Stimulated activated CD4-positive, alpha-beta T cell treated with anti-CD3 and anti-CD28 coated beads, Interleukin-12 subunit alpha, Interleukin-12 subunit beta, amount 100 ng/mL, for 4 hours (primary cell): Measurements from ENCODE around the gene PSMB2.

ENCODE experiments used
- DNase-seq: peaks from one replicate; pipeline ENCODE4 v3.0.0-alpha.2; 2020

Gene PSMB2

GRCh38 chr1:35570589-35571137 is 70.7 kb downstream of the PSMB2 start:
- DNase-seq, result no peak

DNA sequence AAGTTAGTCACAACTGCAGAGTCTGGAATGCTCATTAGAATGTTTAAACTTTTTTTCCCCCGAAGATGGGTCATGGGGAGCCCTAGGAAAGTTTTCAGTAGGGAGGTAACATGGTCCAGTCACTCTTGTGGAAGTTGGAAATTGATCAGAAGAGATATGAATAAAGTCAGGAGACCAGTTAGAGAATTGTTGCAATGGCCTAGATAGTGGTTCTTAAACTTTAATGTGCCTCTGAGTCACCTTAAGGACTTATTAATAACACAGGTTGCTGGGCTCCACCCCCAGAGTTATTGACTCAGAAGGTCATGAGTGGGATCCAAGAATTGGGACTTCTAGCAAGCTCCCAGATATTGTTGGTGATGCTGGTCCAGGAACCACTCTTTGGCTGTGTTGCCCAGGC is 71.4 kb downstream of the PSMB2 start:
- no peak for DNase-seq

DNA sequence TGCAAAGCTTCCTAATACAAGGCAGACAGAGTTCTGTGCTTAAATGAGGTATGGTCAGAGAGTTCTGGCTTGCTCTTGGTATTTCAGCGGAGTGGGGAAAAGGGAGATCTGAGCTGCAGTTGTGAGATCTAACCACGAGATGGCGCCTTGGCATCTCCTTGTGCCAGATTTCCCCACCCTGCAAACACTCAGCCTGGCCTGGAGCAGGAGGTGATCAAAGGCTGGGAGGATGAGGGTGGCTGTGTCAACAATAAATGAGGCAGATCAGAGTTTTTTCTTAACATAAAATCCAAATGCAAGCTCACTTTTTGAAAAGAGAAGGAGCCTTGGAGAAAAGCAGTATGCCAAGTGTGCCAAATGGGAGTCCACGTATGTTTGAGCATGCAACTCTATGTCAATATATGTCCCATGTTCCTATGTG is 72.3 kb downstream of the PSMB2 start:
- peak; percentile 55 for DNase-seq

DNA sequence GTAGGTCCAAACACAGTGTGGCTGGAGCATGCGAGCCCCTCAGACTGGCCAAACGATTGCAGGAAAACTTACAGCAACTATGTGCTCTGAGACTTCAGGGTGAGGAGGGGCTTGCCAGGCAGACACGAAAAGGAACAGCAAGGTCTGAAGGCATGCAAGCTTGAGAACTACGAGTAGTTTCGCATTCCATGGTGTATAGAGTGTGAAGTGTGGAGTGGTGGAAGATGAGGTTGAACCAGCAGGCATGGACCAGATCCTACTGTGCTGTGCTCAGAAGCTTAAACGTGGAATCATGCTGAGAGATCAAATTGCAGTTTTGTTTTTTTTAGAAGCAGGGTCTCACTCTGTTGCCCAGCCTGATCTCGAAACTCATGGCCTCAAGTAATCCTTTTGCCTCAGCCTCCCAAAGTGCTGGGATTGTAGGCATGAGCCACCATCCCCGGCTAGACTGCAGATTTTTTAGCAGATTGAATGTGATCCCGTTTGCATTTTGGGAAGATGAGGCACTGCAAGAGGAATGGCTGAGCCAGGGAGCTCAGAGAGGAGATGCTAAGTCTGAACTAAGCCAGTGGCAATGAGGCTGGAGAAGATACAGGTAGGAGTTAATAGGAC is 73.3 kb downstream of the PSMB2 start:
- DNase-seq, result no peak

GRCh38 chr1:35565742-35566133 is 75.6 kb downstream of the PSMB2 start:
- no peak for DNase-seq

DNA sequence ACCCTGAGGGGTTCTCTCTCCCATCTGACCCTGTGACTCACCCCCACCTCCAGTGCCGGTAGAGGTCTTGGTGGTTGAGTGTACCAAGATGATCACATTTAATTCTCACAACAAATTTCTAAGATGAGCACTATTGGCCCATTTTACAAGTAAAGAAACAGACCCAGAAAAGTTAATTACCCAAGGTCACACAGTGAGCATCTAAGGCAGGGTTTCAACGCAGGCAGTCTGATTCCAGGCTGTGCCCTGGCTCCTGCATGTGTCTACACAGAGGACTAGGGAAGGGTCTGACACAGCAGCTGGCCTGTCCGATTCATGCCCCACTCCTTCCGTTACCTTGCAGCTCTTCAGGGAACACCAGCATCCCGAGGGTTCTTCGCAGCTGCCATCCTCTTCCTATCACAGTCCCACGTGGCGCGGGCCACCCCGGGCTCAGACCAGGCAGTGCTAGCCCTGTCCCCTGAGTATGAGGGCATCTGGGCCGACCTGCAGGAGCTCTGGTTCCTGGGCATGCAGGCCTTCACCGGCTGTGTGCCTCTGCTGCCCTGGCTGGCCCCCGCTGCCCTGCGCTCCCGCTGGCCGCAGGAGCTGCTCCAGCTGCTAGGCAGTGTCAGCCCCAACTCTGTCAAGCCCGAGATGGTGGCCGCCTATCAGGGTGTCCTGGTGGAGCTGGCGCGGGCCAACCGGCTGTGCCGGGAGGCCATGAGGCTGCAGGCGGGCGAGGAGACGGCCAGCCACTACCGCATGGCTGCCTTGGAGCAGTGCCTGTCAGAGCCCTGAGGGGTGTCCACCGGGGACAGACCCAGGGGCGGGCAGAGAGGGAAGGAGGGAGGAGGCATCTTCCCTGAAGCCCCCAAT is 76.2 kb downstream of the PSMB2 start:
- DNase-seq, result no peak

DNA sequence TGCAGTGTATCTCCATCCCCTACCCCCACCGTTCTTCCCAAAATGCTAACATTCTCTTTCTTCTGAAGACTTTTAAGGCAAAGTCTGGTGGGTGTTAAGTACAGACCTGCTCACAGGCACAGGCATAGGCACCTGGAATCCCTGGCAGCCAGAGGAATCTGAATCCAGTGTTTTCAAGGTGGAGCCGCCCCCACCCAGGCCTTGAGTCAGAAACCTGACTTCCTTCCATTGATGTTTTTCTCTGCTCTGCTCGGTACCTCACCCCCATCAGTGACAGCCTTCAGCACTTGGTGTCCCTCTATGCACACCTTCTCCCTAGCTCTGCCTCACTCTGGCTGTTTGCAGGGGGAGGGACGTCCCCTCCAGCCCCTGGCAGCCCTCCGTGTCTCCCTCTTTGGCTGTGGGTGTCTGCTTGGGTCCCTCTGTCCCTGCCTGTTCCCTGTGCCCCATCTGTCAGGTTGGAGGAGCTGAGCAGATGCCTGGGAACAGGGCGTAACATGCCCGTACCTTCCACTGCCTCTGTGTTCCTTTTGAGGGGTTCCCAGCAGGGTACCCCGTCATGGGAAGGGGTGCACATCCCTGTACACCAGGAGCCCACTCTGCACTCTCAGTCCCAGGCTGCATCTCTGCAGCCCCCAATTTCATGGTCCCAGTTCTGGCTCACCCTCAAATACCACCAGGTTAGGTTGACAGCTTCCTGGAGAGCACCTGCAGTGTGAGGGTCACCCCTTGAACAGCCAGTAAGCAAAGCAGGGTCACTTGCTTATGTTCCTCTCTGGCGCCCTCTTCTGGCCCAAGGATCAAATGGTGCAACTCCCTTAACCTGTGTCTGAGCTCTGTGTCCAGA is 77.1 kb downstream of the PSMB2 start:
- peak; percentile 79 for DNase-seq

DNA sequence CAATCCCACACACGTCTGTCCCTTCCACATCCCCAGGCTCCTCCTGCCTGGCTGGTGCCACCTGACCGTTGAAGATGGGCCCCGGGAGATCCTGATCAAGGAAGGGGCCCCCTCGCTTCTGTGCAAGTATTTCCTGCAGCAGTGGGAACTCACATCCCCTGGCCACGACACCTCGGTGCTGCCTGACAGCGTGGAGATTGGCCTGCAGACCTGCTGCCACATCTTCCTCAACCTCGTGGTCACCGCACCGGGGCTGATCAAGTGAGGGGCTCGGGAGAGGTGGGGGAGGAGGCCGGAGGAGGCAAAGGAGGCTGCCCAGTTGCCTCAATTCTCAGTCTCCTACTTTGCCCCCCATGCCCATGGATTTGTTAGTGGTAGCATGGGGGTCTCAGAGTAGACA is 78.2 kb downstream of the PSMB2 start:
- DNase-seq, result no peak

DNA sequence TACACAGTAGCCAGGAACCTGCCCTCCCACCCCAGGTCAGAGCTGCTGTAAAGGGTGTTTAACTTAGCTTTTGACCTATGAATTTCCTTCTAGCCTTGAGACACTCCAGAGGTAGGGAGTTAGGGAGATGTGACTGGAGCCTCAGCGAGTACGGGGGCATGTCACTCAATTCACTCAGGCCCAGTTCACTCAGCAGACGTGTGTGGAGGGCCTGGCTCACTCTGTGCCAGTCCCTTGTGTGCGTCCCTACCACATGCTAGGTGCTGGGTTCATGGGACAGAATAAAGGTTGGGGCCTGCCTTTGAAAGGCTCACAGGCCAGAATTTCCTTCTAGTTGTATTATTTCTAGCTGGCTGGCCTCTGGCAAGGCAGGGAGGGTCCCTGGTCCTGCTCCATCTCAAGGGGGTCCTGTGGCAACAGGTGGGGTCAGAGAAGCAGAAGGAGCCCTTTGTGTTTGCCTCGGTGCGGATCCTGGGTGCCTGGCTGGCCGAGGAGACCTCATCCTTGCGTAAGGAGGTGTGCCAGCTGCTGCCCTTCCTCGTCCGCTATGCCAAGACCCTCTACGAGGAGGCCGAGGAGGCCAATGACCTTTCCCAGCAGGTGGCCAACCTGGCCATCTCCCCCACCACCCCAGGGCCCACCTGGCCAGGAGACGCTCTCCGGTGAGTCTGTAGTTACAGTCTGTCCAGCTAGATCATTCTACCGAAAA is 79.2 kb downstream of the PSMB2 start:
- DNase-seq, result no peak

- DNase-seq, result no peak
These were observed 79.9 kb downstream of the PSMB2 start for GRCh38 chr1:35561297-35561971.

DNA sequence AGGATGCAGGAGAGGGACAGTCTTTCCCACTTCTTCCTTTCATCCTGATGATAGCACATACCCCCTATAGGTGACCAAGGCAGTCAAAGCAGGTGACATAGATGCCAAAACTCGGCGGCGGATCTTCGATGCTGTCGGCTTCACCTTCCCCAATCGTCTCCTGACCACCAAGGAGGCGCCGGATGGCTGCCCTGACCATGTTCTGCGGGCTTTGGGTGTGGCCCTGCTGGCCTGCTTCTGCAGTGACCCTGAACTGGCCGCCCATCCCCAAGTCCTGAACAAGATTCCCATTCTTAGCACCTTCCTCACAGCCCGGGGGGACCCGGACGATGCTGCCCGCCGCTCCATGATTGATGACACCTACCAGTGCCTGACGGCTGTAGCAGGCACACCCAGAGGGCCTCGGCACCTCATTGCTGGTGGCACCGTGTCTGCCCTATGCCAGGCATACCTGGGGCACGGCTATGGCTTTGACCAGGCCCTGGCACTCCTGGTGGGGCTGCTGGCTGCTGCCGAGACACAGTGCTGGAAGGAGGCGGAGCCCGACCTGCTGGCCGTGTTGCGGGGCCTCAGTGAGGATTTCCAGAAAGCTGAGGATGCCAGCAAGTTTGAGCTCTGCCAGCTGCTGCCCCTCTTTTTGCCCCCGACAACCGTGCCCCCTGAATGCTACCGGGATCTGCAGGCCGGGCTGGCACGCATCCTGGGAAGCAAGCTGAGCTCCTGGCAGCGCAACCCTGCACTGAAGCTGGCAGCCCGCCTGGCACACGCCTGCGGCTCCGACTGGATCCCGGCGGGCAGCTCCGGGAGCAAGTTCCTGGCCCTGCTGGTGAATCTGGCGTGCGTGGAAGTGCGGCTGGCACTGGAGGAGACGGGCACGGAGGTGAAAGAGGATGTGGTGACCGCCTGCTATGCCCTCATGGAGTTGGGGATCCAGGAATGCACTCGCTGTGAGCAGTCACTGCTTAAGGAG is 80.8 kb downstream of the PSMB2 start:
- no peak for DNase-seq

GRCh38 chr1:35559317-35559944 is 81.9 kb downstream of the PSMB2 start:
- DNase-seq, result no peak

GRCh38 chr1:35558374-35559316 is 82.7 kb downstream of the PSMB2 start:
- no peak for DNase-seq

- peak; percentile 93 for DNase-seq
These were observed 83.5 kb downstream of the PSMB2 start, which contains the start of gene NCDN for GRCh38 chr1:35557611-35558373. NCDN (plus strand) TSS chr1:35557799; CDS start chr1:35558191, 392 bp downstream.

- no peak for DNase-seq
These were observed 84.2 kb downstream of the PSMB2 start, which contains the start of gene KIAA0319L for GRCh38 chr1:35557118-35557610. KIAA0319L (minus strand) TSS chr1:35557403; CDS start chr1:35554491, 2,912 bp downstream.

DNA sequence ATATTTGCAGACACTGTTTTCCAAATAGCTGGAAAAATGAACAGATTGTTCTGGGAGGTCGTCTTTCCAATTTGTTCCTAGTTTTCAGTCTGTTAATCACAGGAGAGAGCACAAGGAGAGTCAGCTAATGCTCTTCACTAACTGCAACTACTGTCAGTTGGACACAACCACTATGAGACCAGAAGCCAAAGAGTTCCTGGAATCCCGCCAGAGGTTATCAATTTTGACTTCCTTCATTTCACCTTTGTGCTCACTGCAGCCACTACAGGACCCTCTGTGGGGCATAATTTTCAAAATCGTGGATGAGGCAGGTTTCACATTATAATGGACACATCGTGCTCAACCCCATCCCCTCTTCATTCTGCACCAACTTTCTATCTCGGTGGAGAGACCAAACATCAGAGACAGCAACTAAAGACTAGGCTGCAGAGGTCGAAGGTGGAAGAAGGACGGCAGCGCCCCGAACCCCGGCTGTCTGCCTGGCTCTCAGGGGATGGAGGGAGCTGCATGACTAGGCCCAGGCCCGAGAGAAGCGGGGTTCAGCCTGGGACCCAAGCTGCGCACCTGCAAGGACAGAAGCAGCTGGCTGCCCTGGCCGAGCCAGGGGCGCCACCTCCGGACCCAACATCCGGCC is 84.7 kb downstream of the PSMB2 start:
- no peak for DNase-seq
